ENCODE data around the gene ZNF587. TPM values are rescaled to one million over a fixed set of nuclear protein-coding genes. Genes with fewer than 3 reads are reported as not detected.
"Not testable (repeated sequence)": the region's sequence is repeated elsewhere in the genome, so short reads cannot be mapped to it uniquely, and the experiment has no call there.

Gene ZNF587
- total and polyA plus RNA-seq, 2 of the 8 experiments (the other 6 are each of a cell fraction or from before 2014, with no cell fraction given) = 18.1 to 42.1 TPM

DNA sequence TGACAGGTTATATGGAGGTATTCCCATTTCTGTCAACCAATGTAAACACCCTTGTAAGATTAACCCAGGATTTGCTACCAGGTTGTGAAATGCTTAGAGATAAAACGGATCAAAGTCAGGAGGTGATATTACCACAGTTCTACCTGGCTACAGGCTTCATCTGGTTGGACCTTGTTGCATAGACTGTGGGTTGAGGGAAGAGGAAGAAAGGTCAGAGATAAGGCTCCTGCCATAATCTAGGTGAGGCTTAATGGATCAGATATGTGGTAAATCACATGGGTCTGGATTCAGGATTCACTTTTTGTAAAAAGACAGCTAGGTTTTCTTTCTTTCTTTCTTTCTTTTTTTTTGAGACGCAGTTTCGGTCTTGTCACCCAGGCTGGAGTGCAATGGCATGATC, 28.2 kb upstream of the ZNF587 start:
- H2AFZ ChIP-seq (ENCODE audit: low read length); H3K27ac ChIP-seq (ENCODE audit: low read depth, low read length): not testable (repeated sequence)

DNA sequence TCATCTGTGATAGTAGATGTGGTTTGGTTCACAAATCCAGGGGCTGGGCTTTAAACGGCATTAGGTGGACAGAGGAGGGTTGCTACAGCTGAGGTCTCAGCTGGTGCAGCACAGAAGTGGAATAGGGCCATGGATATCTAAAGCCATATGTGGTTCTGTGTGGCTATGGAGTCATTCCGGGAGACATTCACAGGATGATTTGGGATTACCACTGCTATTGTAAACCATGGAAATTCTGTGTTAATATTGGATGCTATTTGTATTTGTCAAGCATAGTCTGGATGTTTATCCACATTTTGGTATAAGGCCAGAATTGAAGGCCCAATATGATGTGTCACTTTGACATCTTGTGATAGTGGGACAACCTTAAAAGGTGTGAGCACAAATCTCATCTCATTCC, 26.5 kb upstream of the ZNF587 start:
- H3K23ac ChIP-seq (ENCODE audit: insufficient read length); H3K23me2 ChIP-seq (ENCODE audit: low read depth, low read length); H3K56ac ChIP-seq (replicated peaks; ENCODE audit: insufficient read length, low read depth, low read length); H4K20me1 ChIP-seq (replicated peaks in 1 of 2; ENCODE audit: control insufficient read depth in 1 of 2, insufficient read depth in 2 of 2, low read length in 2 of 2); H2BK5ac ChIP-seq (ENCODE audit: low read depth, low read length); H3K14ac ChIP-seq (ENCODE audit: insufficient read length); H3K27ac ChIP-seq (ENCODE audit: low read depth, low read length); H3K4me2 ChIP-seq (ENCODE audit: insufficient read depth in 1 of 2, low read depth in 2 of 2, low read length in 2 of 2); H2BK20ac ChIP-seq (ENCODE audit: low read length); H2BK15ac ChIP-seq (ENCODE audit: low read length); H4K91ac ChIP-seq (replicated peaks; ENCODE audit: insufficient read length, low read length); H2AK5ac ChIP-seq (ENCODE audit: low read depth, low read length); H3K4me3 ChIP-seq (ENCODE audit: extremely low read depth in 1 of 4, insufficient read depth in 2 of 4, low read depth in 3 of 4, low read length in 4 of 4); POLR2A ChIA-PET (ENCODE audit: partially characterized antibody); H2BK120ac ChIP-seq (replicated peaks; ENCODE audit: low read depth, low read length); DNase-seq (ENCODE audit: low read depth in 1 of 2, low spot score in 2 of 2); H2AFZ ChIP-seq (ENCODE audit: low read length); H3K79me1 ChIP-seq (ENCODE audit: low read depth, low read length); CTCF ChIA-PET (ENCODE audit: partially characterized antibody); H3K9ac ChIP-seq (replicated peaks in 1 of 4; ENCODE audit: extremely low read depth in 1 of 4, low read depth in 3 of 4, low read length in 3 of 4); H3K18ac ChIP-seq (ENCODE audit: extremely low read depth, low read length); H3K4ac ChIP-seq (replicated peaks; ENCODE audit: insufficient read length, low read depth, low read length); FAIRE-seq; H4K5ac ChIP-seq (ENCODE audit: insufficient read length, low read depth, low read length); H3K9me3 ChIP-seq (ENCODE audit: insufficient read depth in 2 of 2, low read depth in 1 of 2, low read length in 1 of 2); H2BK12ac ChIP-seq (ENCODE audit: low read depth, low read length); H3K4me1 ChIP-seq (replicated peaks in 1 of 4; ENCODE audit: control insufficient read depth in 3 of 4, insufficient read depth in 4 of 4, low read length in 3 of 4); H3K27me3 ChIP-seq (replicated peaks in 1 of 4; ENCODE audit: control insufficient read depth in 3 of 4, extremely low read depth in 1 of 4, insufficient read depth in 3 of 4, low read length in 3 of 4); H4K8ac ChIP-seq (ENCODE audit: extremely low read depth, insufficient read depth, low read length): not testable (repeated sequence)
- Histone ChIP-seq H3K36me3 (ENCODE audit: control insufficient read depth in 2 of 4, insufficient read depth in 4 of 4, low read length in 3 of 4) (peaks cover 0 to 11% (median 0%) of the 10 kb centered on the region in 4 experiments; a peak in 3 of 8 replicates), H3K79me2 (ENCODE audit: control insufficient read depth in 1 of 2, insufficient read depth in 2 of 2, low read length in 2 of 2) (peaks cover 18 to 77% of the 10 kb centered on the region in 2 experiments)
- WGBS, 2 experiments (ENCODE audit: extremely low coverage in 1 of 2, insufficient coverage in 1 of 2, insufficient read length in 1 of 2, insufficient replicate concordance in 2 of 2, low coverage in 1 of 2, low lambda C conversion rate in 2 of 2, missing lambda C conversion rate in 1 of 2) = 94% methylated on average over 2 of the region's 2 CpGs; no CpG with 5 or more reads in 1 of the 2 experiments

More for the DNA sequence above, 28.2 kb upstream of the ZNF587 start:
- not testable (repeated sequence) for H3K9ac ChIP-seq (replicated peaks in 1 of 4; ENCODE audit: extremely low read depth in 1 of 4, low read depth in 3 of 4, low read length in 3 of 4); H2BK15ac ChIP-seq (ENCODE audit: low read length); H3K27me3 ChIP-seq (replicated peaks in 1 of 4; ENCODE audit: control insufficient read depth in 3 of 4, extremely low read depth in 1 of 4, insufficient read depth in 3 of 4, low read length in 3 of 4); H3K4me2 ChIP-seq (ENCODE audit: insufficient read depth in 1 of 2, low read depth in 2 of 2, low read length in 2 of 2); H2BK12ac ChIP-seq (ENCODE audit: low read depth, low read length); H3K23me2 ChIP-seq (ENCODE audit: low read depth, low read length); DNase-seq (ENCODE audit: low read depth in 1 of 2, low spot score in 2 of 2); H4K8ac ChIP-seq (ENCODE audit: extremely low read depth, insufficient read depth, low read length); H4K20me1 ChIP-seq (replicated peaks in 1 of 2; ENCODE audit: control insufficient read depth in 1 of 2, insufficient read depth in 2 of 2, low read length in 2 of 2); H3K23ac ChIP-seq (ENCODE audit: insufficient read length); H3K18ac ChIP-seq (ENCODE audit: extremely low read depth, low read length); FAIRE-seq; H4K5ac ChIP-seq (ENCODE audit: insufficient read length, low read depth, low read length); H2BK20ac ChIP-seq (ENCODE audit: low read length); H2BK120ac ChIP-seq (replicated peaks; ENCODE audit: low read depth, low read length); H3K79me1 ChIP-seq (ENCODE audit: low read depth, low read length); H3K4me1 ChIP-seq (replicated peaks in 1 of 4; ENCODE audit: control insufficient read depth in 3 of 4, insufficient read depth in 4 of 4, low read length in 3 of 4); H3K4me3 ChIP-seq (ENCODE audit: extremely low read depth in 1 of 4, insufficient read depth in 2 of 4, low read depth in 3 of 4, low read length in 4 of 4); H3K56ac ChIP-seq (replicated peaks; ENCODE audit: insufficient read length, low read depth, low read length); H2BK5ac ChIP-seq (ENCODE audit: low read depth, low read length); H3K9me3 ChIP-seq (ENCODE audit: insufficient read depth in 2 of 2, low read depth in 1 of 2, low read length in 1 of 2); H2AK5ac ChIP-seq (ENCODE audit: low read depth, low read length); H3K4ac ChIP-seq (replicated peaks; ENCODE audit: insufficient read length, low read depth, low read length); H4K91ac ChIP-seq (replicated peaks; ENCODE audit: insufficient read length, low read length); H3K14ac ChIP-seq (ENCODE audit: insufficient read length)
- WGBS, 2 experiments (ENCODE audit: extremely low coverage in 1 of 2, insufficient coverage in 1 of 2, insufficient read length in 1 of 2, insufficient replicate concordance in 2 of 2, low coverage in 1 of 2, low lambda C conversion rate in 2 of 2, missing lambda C conversion rate in 1 of 2) = 95% methylated on average over 2 of the region's 3 CpGs; no CpG with 5 or more reads in 1 of the 2 experiments
- CTCF ChIA-PET (ENCODE audit: partially characterized antibody) = interaction anchor here (1.1 to 3.8 kb wide), 2 partner anchors 8 to 77 kb away, joined by 3 to 15 read pairs; partner anchors contain the start of gene ZNF587B
- Histone ChIP-seq H3K79me2 (ENCODE audit: control insufficient read depth in 1 of 2, insufficient read depth in 2 of 2, low read length in 2 of 2) (peaks cover 18 to 69% of the 10 kb centered on the region in 2 experiments), H3K36me3 (ENCODE audit: control insufficient read depth in 2 of 4, insufficient read depth in 4 of 4, low read length in 3 of 4) (peaks cover 0 to 11% (median 0%) of the 10 kb centered on the region in 4 experiments; a peak in 3 of 8 replicates)
- POLR2A ChIA-PET (ENCODE audit: partially characterized antibody) = interaction anchor here (3.1 to 5.6 kb wide), 3 partner anchors 9 to 29 kb away, joined by 20 to 52 read pairs (median 35); partner anchors contain the start of genes ZNF587 and ZNF587B

Measured in H1 (cell line).